Hindlimb muscle (tissue), 1 donor: ENCODE results near the gene EXOC1. TPM values are rescaled to one million over a fixed set of nuclear protein-coding genes. Genes with fewer than 3 reads are reported as not detected.
"Not testable (repeated sequence)": the region's sequence is repeated elsewhere in the genome, so short reads cannot be mapped to it uniquely, and the experiment has no call there.

ENCODE experiments used
- DNase-seq: peaks from one replicate; pipeline ENCODE4 v3.0.0-alpha.2; 2013
- polyA plus RNA-seq: library from polyadenylated mRNA; unstranded; fragments of 120-200 nt; gene quantifications from one replicate; pipeline ENCODE4 v1.2.1, GENCODE V29; 2013; ENCODE audit not compliant: insufficient read length

The EXOC1 gene
- 25.1 TPM for polyA plus RNA-seq

- DNase-seq: peak; percentile 96
Measured at GRCh38 chr4:55853484-55854046, at the start of gene EXOC1. Gene EXOC1 (plus strand): TSS chr4:55853648. CDS start chr4:55858324, 4,676 bp downstream.

GRCh38 chr4:55807556-55807955 lies 45.9 kb upstream of the EXOC1 start:
- DNase-seq: no peak

- DNase-seq: no peak
Measured at GRCh38 chr4:55808186-55808585, 45.3 kb upstream of the EXOC1 start.

GRCh38 chr4:55808632-55809031 lies 44.8 kb upstream of the EXOC1 start:
- DNase-seq: no peak

- no peak for DNase-seq
Measured at GRCh38 chr4:55817691-55818090, 35.8 kb upstream of the EXOC1 start.

GRCh38 chr4:55819634-55820033 lies 33.8 kb upstream of the EXOC1 start, which contains the start of gene EXOC1L:
Gene EXOC1L (plus strand): TSS chr4:55819790. CDS start chr4:55820027, 237 bp downstream.
- DNase-seq: peak; percentile 19

GRCh38 chr4:55820279-55820678 lies 33.2 kb upstream of the EXOC1 start:
- DNase-seq: no peak

- DNase-seq: no peak
Measured at GRCh38 chr4:55822329-55822728, 31.1 kb upstream of the EXOC1 start.

- DNase-seq: no peak
Measured at GRCh38 chr4:55824865-55825264, 28.6 kb upstream of the EXOC1 start.

- DNase-seq: no peak
Measured at GRCh38 chr4:55826986-55827385, 26.5 kb upstream of the EXOC1 start.

GRCh38 chr4:55827582-55827981 lies 25.9 kb upstream of the EXOC1 start:
- no peak for DNase-seq

- DNase-seq: no peak
Measured at GRCh38 chr4:55830048-55830447, 23.4 kb upstream of the EXOC1 start.

- DNase-seq: no peak
Measured at GRCh38 chr4:55830716-55831115, 22.7 kb upstream of the EXOC1 start.

- DNase-seq: no peak
Measured at GRCh38 chr4:55834086-55834795, 19.2 kb upstream of the EXOC1 start.

- DNase-seq: no peak
Measured at GRCh38 chr4:55837903-55838302, 15.5 kb upstream of the EXOC1 start.

- DNase-seq: no peak
Measured at GRCh38 chr4:55838356-55838755, 15.1 kb upstream of the EXOC1 start.

- no peak for DNase-seq
Measured at GRCh38 chr4:55838952-55839351, 14.5 kb upstream of the EXOC1 start.

GRCh38 chr4:55840956-55841355 lies 12.5 kb upstream of the EXOC1 start:
- DNase-seq: no peak

GRCh38 chr4:55841373-55842239 lies 11.8 kb upstream of the EXOC1 start:
- DNase-seq: not testable (repeated sequence)

- not testable (repeated sequence) for DNase-seq
Measured at GRCh38 chr4:55842312-55842711, 11.1 kb upstream of the EXOC1 start.

GRCh38 chr4:55849724-55850123 lies 3.7 kb upstream of the EXOC1 start:
- no peak for DNase-seq

GRCh38 chr4:55851885-55852284 lies 1.6 kb upstream of the EXOC1 start:
- no peak for DNase-seq

GRCh38 chr4:55854129-55854528 lies 681 bp downstream of the EXOC1 start:
- no peak for DNase-seq
